ENCODE data around the gene ZNF512B.

DNA sequence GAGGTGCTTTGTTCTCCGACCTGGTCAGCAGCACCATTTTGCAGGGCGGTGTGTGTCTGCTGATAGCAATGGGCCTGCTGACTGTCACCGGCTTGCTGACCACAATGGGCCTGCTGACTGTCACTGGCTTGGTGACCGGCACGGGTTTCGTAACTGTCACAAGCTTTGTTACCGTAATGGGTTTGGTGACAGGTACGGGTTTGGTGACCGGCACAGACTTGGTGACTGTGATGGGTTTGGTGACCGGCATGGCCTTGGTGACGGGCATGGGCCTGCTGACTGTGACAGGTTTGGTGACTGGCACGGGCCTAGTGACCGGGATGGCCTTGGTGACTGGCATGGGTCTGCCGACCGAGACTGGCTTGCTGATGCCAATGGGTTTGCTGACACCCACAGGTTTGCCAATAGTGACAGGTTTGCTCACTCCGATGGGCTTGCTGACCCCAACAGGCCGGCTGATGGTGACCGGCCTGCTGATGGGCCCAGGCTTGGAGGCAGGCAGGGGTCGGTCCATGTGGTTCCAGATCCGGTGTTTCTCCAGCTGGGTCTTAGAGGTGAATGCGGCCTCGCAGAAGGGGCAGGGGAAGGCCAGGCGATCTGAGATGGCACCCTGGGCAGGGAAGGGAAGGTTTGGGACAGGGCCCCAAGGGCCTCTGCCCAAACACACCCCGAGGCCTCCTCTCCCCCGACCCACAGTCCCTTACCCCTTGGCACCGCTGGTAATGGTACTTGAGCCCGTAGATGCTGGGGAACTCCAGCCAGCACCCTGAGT is 3.4 kb downstream of the ZNF512B start:
- TF ChIP-seq, protein P1, sequence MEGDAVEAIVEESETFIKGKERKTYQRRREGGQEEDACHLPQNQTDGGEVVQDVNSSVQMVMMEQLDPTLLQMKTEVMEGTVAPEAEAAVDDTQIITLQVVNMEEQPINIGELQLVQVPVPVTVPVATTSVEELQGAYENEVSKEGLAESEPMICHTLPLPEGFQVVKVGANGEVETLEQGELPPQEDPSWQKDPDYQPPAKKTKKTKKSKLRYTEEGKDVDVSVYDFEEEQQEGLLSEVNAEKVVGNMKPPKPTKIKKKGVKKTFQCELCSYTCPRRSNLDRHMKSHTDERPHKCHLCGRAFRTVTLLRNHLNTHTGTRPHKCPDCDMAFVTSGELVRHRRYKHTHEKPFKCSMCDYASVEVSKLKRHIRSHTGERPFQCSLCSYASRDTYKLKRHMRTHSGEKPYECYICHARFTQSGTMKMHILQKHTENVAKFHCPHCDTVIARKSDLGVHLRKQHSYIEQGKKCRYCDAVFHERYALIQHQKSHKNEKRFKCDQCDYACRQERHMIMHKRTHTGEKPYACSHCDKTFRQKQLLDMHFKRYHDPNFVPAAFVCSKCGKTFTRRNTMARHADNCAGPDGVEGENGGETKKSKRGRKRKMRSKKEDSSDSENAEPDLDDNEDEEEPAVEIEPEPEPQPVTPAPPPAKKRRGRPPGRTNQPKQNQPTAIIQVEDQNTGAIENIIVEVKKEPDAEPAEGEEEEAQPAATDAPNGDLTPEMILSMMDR (conservative IDR thresholded peaks at IDR 0.05 in 1 of 2, IDR thresholded peaks at IDR 0.05 in 1 of 2; ENCODE audit: extremely low read depth in 1 of 2, insufficient read depth in 1 of 2, low read depth in 1 of 2, low read length in 2 of 2), result no peak
- TF ChIP-seq EZH2 (IDR thresholded peaks at IDR 0.05; ENCODE audit: borderline replicate concordance, low read length), result no peak
